Measurements from ENCODE around the gene OR12D3.

GRCh38 chr6:29325777-29326176, 49.3 kb downstream of the OR12D3 start:
- TF ChIP-seq CTCF (IDR thresholded peaks at IDR 0.05; ENCODE audit: poor library complexity): no peak
- no peak for TF ChIP-seq EZH2phosphoT487 (IDR thresholded peaks at IDR 0.05; ENCODE audit: low read depth, severe bottlenecking, unreplicated experiment)
